GM19043 (cell line): Measurements from ENCODE around the gene ADGRA3.
"Not testable (repeated sequence)": the region's sequence is repeated elsewhere in the genome, so short reads cannot be mapped to it uniquely, and the experiment has no call there.

Experiments used
- ATAC-seq: cut with Tn5 transposase; IDR thresholded peaks from one replicate; pipeline ENCODE4 v1.9.1; 2021; ENCODE audit warnings: low read depth; ENCODE audit not compliant: unreplicated experiment

The ADGRA3 gene

GRCh38 chr4:22389240-22389870 is 126.5 kb downstream of the ADGRA3 start:
- ATAC-seq = no peak

- no peak for ATAC-seq
Observed at GRCh38 chr4:22385611-22386011, 130.3 kb downstream of the ADGRA3 start.

GRCh38 chr4:22384154-22384553 is 131.7 kb downstream of the ADGRA3 start:
- ATAC-seq = no peak

GRCh38 chr4:22382216-22382615 is 133.7 kb downstream of the ADGRA3 start:
- not testable (repeated sequence) for ATAC-seq

GRCh38 chr4:22372986-22373385 is 142.9 kb downstream of the ADGRA3 start:
- no peak for ATAC-seq

- no peak for ATAC-seq
Observed at GRCh38 chr4:22369901-22370562, 145.8 kb downstream of the ADGRA3 start.

GRCh38 chr4:22363787-22364186 is 152.1 kb downstream of the ADGRA3 start:
- ATAC-seq = no peak

- ATAC-seq = no peak
Observed at GRCh38 chr4:22363036-22363435, 152.8 kb downstream of the ADGRA3 start.

GRCh38 chr4:22356987-22357596 is 158.8 kb downstream of the ADGRA3 start:
- no peak for ATAC-seq

GRCh38 chr4:22348410-22348809 is 167.5 kb downstream of the ADGRA3 start:
- no peak for ATAC-seq

- no peak for ATAC-seq
Observed at GRCh38 chr4:22345678-22346077, 170.2 kb downstream of the ADGRA3 start.

GRCh38 chr4:22345055-22345454 is 170.8 kb downstream of the ADGRA3 start:
- ATAC-seq = no peak

- ATAC-seq = no peak
Observed at GRCh38 chr4:22343606-22344005, 172.3 kb downstream of the ADGRA3 start.

- no peak for ATAC-seq
Observed at GRCh38 chr4:22339491-22339890, 176.4 kb downstream of the ADGRA3 start.

GRCh38 chr4:22338796-22339195 is 177.1 kb downstream of the ADGRA3 start:
- ATAC-seq = no peak
